PC-9 (cell line): ENCODE results near the gene GNLY. TPM values are rescaled to one million over a fixed set of nuclear protein-coding genes. Genes with fewer than 3 reads are reported as not detected.

ENCODE experiments used
- BruUV-seq: library from RNA; stranded (reverse); fragments of 400-500 nt; replicated peaks from 2 replicates; lab custom pipeline; 2021; lab: Mats Ljungman, UMichigan
- CTCF ChIA-PET: fragments of 300-600 bp; sonication (Branson Sonifier 250); formaldehyde crosslinking; loops from one replicate; lab custom pipeline; 2022; ENCODE audit warnings: antibody characterized with exemption; lab: Charles Lee
- POLR2A ChIA-PET: fragments of 300-600 bp; sonication (Branson Sonifier 250); formaldehyde crosslinking; loops from one replicate; lab custom pipeline; 2022; ENCODE audit warnings: antibody characterized with exemption; ENCODE audit not compliant: unreplicated experiment; lab: Charles Lee
- DNase-seq, 2 experiments: peaks; one replicate each; pipeline versions ENCODE4 v3.0.0 to v3.0.0-alpha.2; 2015 to 2022; ENCODE audit warnings: mixed read lengths in 1 of 2
- H2AFZ ChIP-seq: fragments of 200-600 bp; sonication (generic); 2 replicates; pipeline ENCODE4 v1.8.1; 2017; ENCODE audit warnings: antibody characterized with exemption
- H3F3A ChIP-seq: fragments of 200-600 bp; sonication (generic); 2 replicates; pipeline ENCODE4 v1.8.1; 2017; ENCODE audit warnings: antibody characterized with exemption, mild to moderate bottlenecking, low read depth; ENCODE audit not compliant: insufficient read depth
- H3K27ac ChIP-seq: fragments of 200-600 bp; sonication (generic); 2 replicates; pipeline ENCODE4 v1.6.1; 2016; ENCODE audit warnings: mixed run types
- H3K27me3 ChIP-seq: fragments of 200-600 bp; sonication (generic); 2 replicates; pipeline ENCODE4 v1.6.1; 2016; ENCODE audit warnings: low read depth, mixed run types; ENCODE audit not compliant: insufficient read depth
- H3K36me3 ChIP-seq: fragments of 200-600 bp; sonication (generic); 2 replicates; pipeline ENCODE4 v1.6.1; 2016; ENCODE audit warnings: low read depth, mixed run types
- H3K4me1 ChIP-seq: fragments of 200-600 bp; sonication (generic); replicated peaks from 2 replicates; pipeline ENCODE4 v1.6.1; 2016; ENCODE audit warnings: mixed run types; ENCODE audit not compliant: insufficient read depth
- H3K4me2 ChIP-seq: fragments of 200-600 bp; sonication (generic); 2 replicates; pipeline ENCODE4 v1.6.1; 2017; ENCODE audit warnings: mixed run types
- H3K4me3 ChIP-seq: fragments of 200-600 bp; sonication (generic); 2 replicates; pipeline ENCODE4 v1.6.1; 2016; ENCODE audit warnings: mixed run types
- H3K79me2 ChIP-seq: fragments of 200-600 bp; sonication (generic); 2 replicates; pipeline ENCODE4 v1.6.1; 2017; ENCODE audit warnings: low read depth, mixed run types
- H3K9me2 ChIP-seq: fragments of 200-600 bp; sonication (generic); 2 replicates; pipeline ENCODE4 v1.8.1; 2017; ENCODE audit warnings: mild to moderate bottlenecking; ENCODE audit not compliant: insufficient read depth
- H3K9me3 ChIP-seq: fragments of 200-600 bp; sonication (generic); 2 replicates; pipeline ENCODE4 v1.8.1; 2016; ENCODE audit warnings: low read depth; ENCODE audit not compliant: insufficient read depth
- H4K20me1 ChIP-seq: fragments of 200-600 bp; sonication (generic); 2 replicates; pipeline ENCODE4 v1.8.1; 2017; ENCODE audit not compliant: insufficient read depth
- CTCF ChIP-seq: fragments of 200-600 bp; sonication (generic); conservative IDR thresholded peaks from 2 replicates; pipeline ENCODE4 v1.6.1; 2017; ENCODE audit warnings: mixed run types, antibody characterized with exemption, mild to moderate bottlenecking, moderate library complexity
- EZH2 ChIP-seq: fragments of 200-600 bp; sonication (generic); IDR thresholded peaks from 2 replicates; pipeline ENCODE4 v1.8.0; 2017; ENCODE audit warnings: antibody characterized with exemption, low read depth
- intact Hi-C: fragments of 100-400 bp; cut with micrococcal nuclease; formaldehyde crosslinking; loops from one replicate; pipeline ENCODE4 v1.10.0; 2022; ENCODE audit not compliant: unreplicated experiment
- total RNA-seq: library from RNA; stranded (reverse); gene quantifications from 2 replicates; pipeline ENCODE4 v1.2.3, GENCODE V29; 2021

GNLY gene
- total RNA-seq, 1 experiment from 2014 or later: not detected

- no peak overlapping the region for H3K27ac ChIP-seq
- intact Hi-C loops: loop anchor here (5.0 kb wide), 1 partner anchor 51 kb away; no protein-coding TSS in a partner anchor
- H3K4me1 ChIP-seq: peaks cover 23% of the 10 kb centered on the region
- no peak overlapping the region for H2AFZ ChIP-seq
- POLR2A ChIA-PET: no interaction called here
- CTCF ChIA-PET: interaction anchor here (0.7 kb wide), 1 partner anchor 163 kb away, joined by 7 read pairs; no protein-coding TSS in a partner anchor
- H3K4me2 ChIP-seq: no peak overlapping the region
- H3K27me3 ChIP-seq: no peaks in the 10 kb centered on the region
- no peaks in the 10 kb centered on the region for H3K79me2 ChIP-seq
- H3K9me3 ChIP-seq: no peaks in the 10 kb centered on the region
- no peak for DNase-seq
- TF ChIP-seq CTCF (no peak), EZH2 (no peak)
- H3K36me3 ChIP-seq: no peaks in the 10 kb centered on the region
- no peaks in the 10 kb centered on the region for H4K20me1 ChIP-seq
- H3K4me3 ChIP-seq: no peak overlapping the region
- H3F3A ChIP-seq: peaks cover 19% of the 10 kb centered on the region
- BruUV-seq: no TSS peak
- H3K9me2 ChIP-seq: no peaks in the 10 kb centered on the region
Measured at GRCh38 chr2:85675866-85676548, 18.2 kb upstream of the GNLY start.

GRCh38 chr2:85678377-85678776, 15.8 kb upstream of the GNLY start:
- H3K27ac ChIP-seq: no peak overlapping the region
- no TSS peak for BruUV-seq
- CTCF ChIA-PET: interaction anchor here (2.2 kb wide), 1 partner anchor 29 kb away, joined by 28 read pairs; no protein-coding TSS in a partner anchor

More at GRCh38 chr2:85678377-85678776, 15.8 kb upstream of the GNLY start:
- Histone ChIP-seq H3K36me3 (no peaks in the 10 kb centered on the region), H3K4me1 (peaks cover 38% of the 10 kb centered on the region), H3K27me3 (no peaks in the 10 kb centered on the region), H3K4me3 (no peak overlapping the region), H3K79me2 (no peaks in the 10 kb centered on the region), H3K9me3 (no peaks in the 10 kb centered on the region), H3F3A (peaks cover 34% of the 10 kb centered on the region), H2AFZ (no peak overlapping the region), H4K20me1 (no peaks in the 10 kb centered on the region), H3K4me2 (no peak overlapping the region), H3K9me2 (no peaks in the 10 kb centered on the region)
- DNase-seq: no peak
- POLR2A ChIA-PET: no interaction called here
- TF ChIP-seq CTCF (no peak), EZH2 (no peak)
- intact Hi-C loops: loop anchor here (5.0 kb wide), 1 partner anchor 49 kb away; no protein-coding TSS in a partner anchor
